GM23248 (cell line): ENCODE data around the gene TNRC6C. TPM values are rescaled to one million over a fixed set of nuclear protein-coding genes. Genes with fewer than 3 reads are reported as not detected.
A peak's percentile ranks its signal among the peaks of the same experiment; 100 is the strongest.

Experiments
- DNase-seq: peaks from one replicate; pipeline ENCODE4 v3.0.0-alpha.2; 2015
- H2AFZ ChIP-seq: fragments of 200-600 bp; sonication (generic); 2 replicates; pipeline ENCODE4 v1.6.1; 2016; ENCODE audit warnings: antibody characterized with exemption
- H3F3A ChIP-seq: fragments of 200-600 bp; sonication (generic); 2 replicates; pipeline ENCODE4 v1.6.1; 2016; ENCODE audit warnings: mild to moderate bottlenecking, antibody characterized with exemption, mixed run types; ENCODE audit not compliant: insufficient read depth
- H3K27ac ChIP-seq: fragments of 200-600 bp; sonication (generic); 2 replicates; pipeline ENCODE4 v1.5.1; 2016; ENCODE audit warnings: mild to moderate bottlenecking
- H3K27me3 ChIP-seq: fragments of 200-600 bp; sonication (generic); replicated peaks from 2 replicates; pipeline ENCODE4 v1.6.1; 2016; ENCODE audit warnings: mild to moderate bottlenecking; ENCODE audit not compliant: insufficient read depth
- H3K36me3 ChIP-seq: fragments of 200-600 bp; sonication (generic); 2 replicates; pipeline ENCODE4 v1.6.1; 2016; ENCODE audit warnings: low read depth, mild to moderate bottlenecking
- H3K4me1 ChIP-seq: fragments of 200-600 bp; sonication (generic); 2 replicates; pipeline ENCODE4 v1.6.1; 2016; ENCODE audit warnings: mild to moderate bottlenecking; ENCODE audit not compliant: insufficient read depth
- H3K4me2 ChIP-seq: fragments of 200-600 bp; sonication (generic); one replicate; pipeline ENCODE4 v1.6.1; 2016; ENCODE audit warnings: mild to moderate bottlenecking; ENCODE audit not compliant: unreplicated experiment
- H3K4me3 ChIP-seq: fragments of 200-600 bp; sonication (generic); 2 replicates; pipeline ENCODE4 v1.5.1; 2016; ENCODE audit warnings: mild to moderate bottlenecking
- H3K79me2 ChIP-seq: fragments of 200-600 bp; sonication (generic); 2 replicates; pipeline ENCODE4 v1.6.1; 2016; ENCODE audit warnings: mild to moderate bottlenecking; ENCODE audit not compliant: insufficient read depth
- H3K9ac ChIP-seq: fragments of 200-600 bp; sonication (generic); 2 replicates; pipeline ENCODE4 v1.6.1; 2016; ENCODE audit warnings: mild to moderate bottlenecking
- H3K9me2 ChIP-seq: fragments of 200-600 bp; sonication (generic); 2 replicates; pipeline ENCODE4 v1.6.1; 2016; ENCODE audit warnings: mixed run types, mild to moderate bottlenecking, moderate library complexity; ENCODE audit not compliant: insufficient read depth
- H3K9me3 ChIP-seq: fragments of 200-600 bp; sonication (generic); one replicate; pipeline ENCODE4 v1.6.1; 2017; ENCODE audit warnings: low read depth
- H4K20me1 ChIP-seq: fragments of 200-600 bp; sonication (generic); 2 replicates; pipeline ENCODE4 v1.6.0; 2016; ENCODE audit not compliant: insufficient read depth
- EZH2 ChIP-seq: fragments of 200-600 bp; sonication (generic); IDR thresholded peaks from 2 replicates; pipeline ENCODE4 v1.6.1; 2018; ENCODE audit warnings: antibody characterized with exemption, mild to moderate bottlenecking; ENCODE audit not compliant: insufficient read depth, poor library complexity, severe bottlenecking
- EZH2phosphoT487 ChIP-seq: fragments of 200-600 bp; sonication (generic); IDR thresholded peaks from 2 replicates; pipeline ENCODE4 v1.6.1; 2018; ENCODE audit warnings: antibody characterized with exemption, moderate library complexity, mild to moderate bottlenecking, low read depth; ENCODE audit not compliant: insufficient read depth
- WGBS, 2 experiments: methylation state at CpG; one replicate each; pipeline ENCODE4 v1.1.6; 2015 to 2017; ENCODE audit warnings: low lambda C conversion rate in 2 of 2, low coverage in 1 of 2; ENCODE audit errors: missing lambda C conversion rate in 2 of 2; 5-methylcytosine and 5-hydroxymethylcytosine counted together
- in situ Hi-C: fragments of 300-500 bp; cut with MboI; formaldehyde crosslinking; loops from 2 replicates; pipeline ENCODE4 v1.15.0; 2020
- polyA plus RNA-seq: library from polyadenylated mRNA; unstranded; fragments of >200 nt; fragmentation: Nextera tagmentation; extraction: Ambion mirVana; gene quantifications from 2 replicates; pipeline ENCODE4 v1.2.1, GENCODE V29; 2016
- total RNA-seq: library from RNA; depleted of rRNA; stranded (reverse); fragments of >200 nt; shearing (Covaris generic); gene quantifications from 2 replicates; pipeline ENCODE4 v1.2.3, GENCODE V29; 2014

The TNRC6C gene
- total and polyA plus RNA-seq, 2 experiments from 2014 or later = 2.3 TPM

GRCh38 chr17:77959126-77959925 lies 823 bp downstream of the TNRC6C start:
- peak overlapping the region; percentile 75 for H3K4me3 ChIP-seq
- H3K9me3 ChIP-seq = no peaks in the 10 kb centered on the region
- H3K27me3 ChIP-seq = peaks cover 25% of the 10 kb centered on the region
- TF ChIP-seq EZH2 (no peak), EZH2phosphoT487 (no peak)
- peak overlapping the region; percentile 59 for H3K9ac ChIP-seq
- H3K79me2 ChIP-seq = peaks cover 41% of the 10 kb centered on the region
- H4K20me1 ChIP-seq = peaks cover 7% of the 10 kb centered on the region; the same call in 1 of the 2 replicates
- H3K36me3 ChIP-seq = no peaks in the 10 kb centered on the region
- H2AFZ ChIP-seq = peak overlapping the region; percentile 66
- peaks cover 17% of the 10 kb centered on the region for H3K4me1 ChIP-seq
- peak overlapping the region; percentile 91 for H3K4me2 ChIP-seq
- H3K27ac ChIP-seq = no peak overlapping the region
- in situ Hi-C loops = no loop called here
- peak; percentile 49 for DNase-seq
- 6 to 8% methylated on average over 48 to 52 of the region's 92 CpGs for WGBS, 2 experiments
- no peaks in the 10 kb centered on the region for H3K9me2 ChIP-seq
- H3F3A ChIP-seq = peaks cover 18% of the 10 kb centered on the region

GRCh38 chr17:77959926-77960521 lies 1.5 kb downstream of the TNRC6C start:
- DNase-seq = no peak
- Histone ChIP-seq H3K79me2 (peaks cover 48% of the 10 kb centered on the region), H3K9me2 (no peaks in the 10 kb centered on the region), H3K27me3 (peaks cover 18% of the 10 kb centered on the region; the same call in 1 of the 2 replicates), H3K4me1 (peaks cover 17% of the 10 kb centered on the region), H3K36me3 (no peaks in the 10 kb centered on the region), H3F3A (peaks cover 18% of the 10 kb centered on the region), H3K4me2 (peak overlapping the region; percentile 91), H4K20me1 (peaks cover 7% of the 10 kb centered on the region; the same call in 1 of the 2 replicates), H3K9me3 (no peaks in the 10 kb centered on the region), H2AFZ (peak overlapping the region; percentile 66; the same call in 1 of the 2 replicates), H3K27ac (no peak overlapping the region), H3K9ac (no peak overlapping the region), H3K4me3 (peak overlapping the region; percentile 75)
- TF ChIP-seq EZH2phosphoT487 (no peak), EZH2 (no peak)
- WGBS, 2 experiments = 87 to 89% methylated on average over 23 of the region's 23 CpGs
- in situ Hi-C loops = no loop called here

GRCh38 chr17:77961741-77962140 lies 3.2 kb downstream of the TNRC6C start:
- no peak overlapping the region for H3K27ac ChIP-seq
- 0 out of 2 replicates have a peak, but pooled peaks cover 5% of the 10 kb centered on the region for H3K27me3 ChIP-seq
- TF ChIP-seq EZH2phosphoT487 (no peak), EZH2 (no peak)
- no peak overlapping the region for H2AFZ ChIP-seq
- H3K4me2 ChIP-seq = no peak overlapping the region
- in situ Hi-C loops = no loop called here
- 98 to 99% methylated on average over 4 of the region's 4 CpGs for WGBS, 2 experiments
- no peak overlapping the region for H3K9ac ChIP-seq
- peaks cover 17% of the 10 kb centered on the region for H3K4me1 ChIP-seq
- H3K79me2 ChIP-seq = peaks cover 65% of the 10 kb centered on the region
- H3K4me3 ChIP-seq = no peak overlapping the region
- no peak for DNase-seq
- H3F3A ChIP-seq = peaks cover 18% of the 10 kb centered on the region
- no peaks in the 10 kb centered on the region for H3K9me2 ChIP-seq
- H3K9me3 ChIP-seq = no peaks in the 10 kb centered on the region
- H4K20me1 ChIP-seq = peaks cover 7% of the 10 kb centered on the region; the same call in 1 of the 2 replicates
- H3K36me3 ChIP-seq = no peaks in the 10 kb centered on the region

DNA sequence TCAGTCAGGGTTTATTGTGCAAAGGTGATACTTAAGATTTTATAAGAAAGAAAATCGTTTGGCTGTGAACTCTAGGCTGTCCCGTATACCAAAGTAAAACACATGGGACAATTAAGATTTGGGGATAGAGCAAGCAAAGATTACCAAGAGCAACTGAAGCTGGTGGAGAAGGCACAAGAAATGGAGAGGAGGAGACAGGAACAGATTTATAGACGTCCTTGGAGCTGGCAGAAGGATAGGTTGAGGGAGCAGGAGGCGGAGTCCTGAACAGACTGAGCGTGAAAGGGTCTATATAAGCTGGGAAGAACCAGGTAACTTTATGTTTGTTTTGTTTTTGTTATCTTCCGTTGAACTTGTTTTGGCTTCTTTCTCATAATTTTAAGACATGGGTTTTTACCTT lies 3.8 kb downstream of the TNRC6C start:
- H3K9me3 ChIP-seq = no peaks in the 10 kb centered on the region
- H2AFZ ChIP-seq = no peak overlapping the region
- no peak overlapping the region for H3K4me2 ChIP-seq
- no peak overlapping the region for H3K4me3 ChIP-seq
- peaks cover 71% of the 10 kb centered on the region for H3K79me2 ChIP-seq
- WGBS, 2 experiments = 87 to 88% methylated on average over 6 of the region's 6 CpGs
- peaks cover 18% of the 10 kb centered on the region for H3F3A ChIP-seq
- no peaks in the 10 kb centered on the region for H3K36me3 ChIP-seq
- H4K20me1 ChIP-seq = peaks cover 7% of the 10 kb centered on the region; the same call in 1 of the 2 replicates
- TF ChIP-seq EZH2 (no peak), EZH2phosphoT487 (no peak)
- H3K4me1 ChIP-seq = peaks cover 17% of the 10 kb centered on the region
- no peaks in the 10 kb centered on the region for H3K9me2 ChIP-seq
- no peak overlapping the region for H3K27ac ChIP-seq
- in situ Hi-C loops = no loop called here
- DNase-seq = no peak
- H3K27me3 ChIP-seq = no peaks in the 10 kb centered on the region
- H3K9ac ChIP-seq = no peak overlapping the region
